Skeletal muscle satellite cell (primary cell): ENCODE data around the gene CAST.

Source experiments
- H3K27me3 ChIP-seq: 2 replicates; pipeline ENCODE4 v1.7.0; 2013; ENCODE audit warnings: low read length; ENCODE audit not compliant: control insufficient read depth, insufficient read depth
- H3K36me3 ChIP-seq: 2 replicates; pipeline ENCODE4 v1.7.0; 2013; ENCODE audit warnings: mild to moderate bottlenecking, control low read depth, low read length; ENCODE audit not compliant: insufficient read depth
- H3K4me1 ChIP-seq: 2 replicates; pipeline ENCODE4 v1.7.0; 2013; ENCODE audit warnings: low read length; ENCODE audit not compliant: control insufficient read depth, insufficient read depth
- H3K4me2 ChIP-seq: 2 replicates; pipeline ENCODE4 v1.7.0; 2013; ENCODE audit warnings: mild to moderate bottlenecking, low read length
- H3K4me3 ChIP-seq: 2 replicates; pipeline ENCODE4 v1.7.0; 2013; ENCODE audit warnings: low read length
- H3K9ac ChIP-seq: 2 replicates; pipeline ENCODE4 v1.7.0; 2013; ENCODE audit warnings: mild to moderate bottlenecking, low read depth, low read length, moderate library complexity
- H3K9me3 ChIP-seq: replicated peaks from 2 replicates; pipeline ENCODE4 v1.7.0; 2013; ENCODE audit warnings: mild to moderate bottlenecking, control low read depth, low read length

Gene CAST

DNA sequence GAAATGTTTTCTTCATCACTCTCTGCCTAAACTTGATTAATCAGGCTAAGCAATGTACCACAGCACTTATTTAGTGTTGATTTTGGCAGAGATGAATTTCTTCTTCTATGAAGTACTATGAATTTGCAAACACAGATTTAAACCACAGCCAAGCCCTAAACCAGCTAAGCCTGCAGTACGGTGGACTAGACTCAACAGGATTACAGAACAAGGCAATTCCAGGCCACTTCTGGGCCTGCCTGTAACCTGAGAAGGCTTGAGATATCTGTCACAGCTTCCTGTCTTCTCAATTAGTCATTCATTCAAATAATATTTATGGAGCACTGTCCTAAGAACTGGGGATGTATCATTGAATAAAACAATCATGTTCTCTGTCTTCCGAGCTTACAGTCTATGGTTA, 32.4 kb upstream of the CAST start:
- Histone ChIP-seq H3K4me1 (peaks cover 37% of the 10 kb centered on the region), H3K4me3 (no peak overlapping the region), H3K4me2 (peak overlapping the region; percentile 68), H3K9ac (peak overlapping the region; percentile 54), H3K9me3 (no peaks in the 10 kb centered on the region), H3K27me3 (no peaks in the 10 kb centered on the region), H3K36me3 (no peaks in the 10 kb centered on the region)

DNA sequence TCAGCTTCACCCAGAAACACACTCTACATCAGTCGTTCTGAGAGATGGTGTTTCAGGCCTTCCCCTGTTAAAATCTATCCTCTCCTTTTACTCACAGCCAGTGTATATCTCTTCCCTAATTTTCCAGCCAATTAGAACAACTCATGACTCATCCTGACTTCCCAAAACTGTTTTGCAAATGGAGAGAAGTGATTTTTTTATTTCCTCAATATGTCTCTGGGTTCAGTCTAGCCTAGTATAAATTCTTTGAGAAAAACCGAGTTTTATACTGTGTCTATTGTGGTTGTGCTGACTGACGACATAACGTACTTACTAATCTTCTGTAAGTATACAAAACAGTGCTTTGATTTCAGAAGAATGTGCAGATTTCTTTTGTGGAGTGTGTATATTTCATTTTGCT, 28.4 kb upstream of the CAST start:
- H3K36me3 ChIP-seq = no peaks in the 10 kb centered on the region
- no peak overlapping the region for H3K4me3 ChIP-seq
- H3K27me3 ChIP-seq = no peaks in the 10 kb centered on the region
- no peaks in the 10 kb centered on the region for H3K9me3 ChIP-seq
- peaks cover 15% of the 10 kb centered on the region for H3K4me1 ChIP-seq
- no peak overlapping the region for H3K4me2 ChIP-seq
- no peak overlapping the region for H3K9ac ChIP-seq

DNA sequence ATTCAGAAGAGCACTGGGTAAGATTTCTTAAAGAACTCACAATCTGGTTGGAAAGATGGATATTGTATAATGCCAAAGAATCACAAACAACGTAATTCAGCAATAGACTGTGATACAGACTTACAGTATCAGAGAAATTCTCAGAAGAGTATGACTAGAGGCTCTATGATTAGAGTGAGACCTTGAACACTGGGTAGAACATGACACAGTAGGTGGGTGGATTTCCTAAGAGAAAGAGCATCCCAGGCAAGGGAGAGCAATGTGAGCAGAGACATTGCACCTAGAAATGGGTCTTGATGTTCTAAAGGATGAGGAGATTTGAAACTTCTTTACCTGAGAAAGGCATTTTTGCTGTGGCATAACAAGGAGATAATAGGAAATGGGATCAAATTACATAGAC, 27.3 kb upstream of the CAST start:
- Histone ChIP-seq H3K9me3 (no peaks in the 10 kb centered on the region), H3K4me3 (no peak overlapping the region), H3K27me3 (no peaks in the 10 kb centered on the region), H3K9ac (no peak overlapping the region), H3K4me2 (no peak overlapping the region), H3K4me1 (peaks cover 6% of the 10 kb centered on the region), H3K36me3 (no peaks in the 10 kb centered on the region)

DNA sequence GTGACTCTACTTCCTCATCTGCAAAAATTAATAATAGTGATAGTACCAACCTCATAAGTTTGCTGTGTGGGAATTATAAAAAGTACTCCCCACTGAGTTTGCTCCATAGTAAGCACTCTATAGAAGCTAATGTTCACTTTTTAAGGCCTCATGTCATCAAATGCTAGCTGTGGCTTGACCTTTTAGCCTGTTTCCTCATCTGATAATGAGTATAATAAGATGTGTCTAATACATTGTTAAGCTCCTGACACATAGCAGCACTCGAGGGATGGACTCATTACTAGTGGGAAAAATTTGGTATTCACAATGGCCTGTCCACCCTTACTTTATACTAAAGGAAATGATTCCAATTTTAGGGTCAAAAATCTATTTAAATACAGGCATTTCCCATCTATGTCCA, 26.1 kb upstream of the CAST start:
- no peaks in the 10 kb centered on the region for H3K4me1 ChIP-seq
- no peak overlapping the region for H3K4me2 ChIP-seq
- H3K27me3 ChIP-seq = no peaks in the 10 kb centered on the region
- H3K9ac ChIP-seq = no peak overlapping the region
- no peak overlapping the region for H3K4me3 ChIP-seq
- no peaks in the 10 kb centered on the region for H3K9me3 ChIP-seq
- no peaks in the 10 kb centered on the region for H3K36me3 ChIP-seq

DNA sequence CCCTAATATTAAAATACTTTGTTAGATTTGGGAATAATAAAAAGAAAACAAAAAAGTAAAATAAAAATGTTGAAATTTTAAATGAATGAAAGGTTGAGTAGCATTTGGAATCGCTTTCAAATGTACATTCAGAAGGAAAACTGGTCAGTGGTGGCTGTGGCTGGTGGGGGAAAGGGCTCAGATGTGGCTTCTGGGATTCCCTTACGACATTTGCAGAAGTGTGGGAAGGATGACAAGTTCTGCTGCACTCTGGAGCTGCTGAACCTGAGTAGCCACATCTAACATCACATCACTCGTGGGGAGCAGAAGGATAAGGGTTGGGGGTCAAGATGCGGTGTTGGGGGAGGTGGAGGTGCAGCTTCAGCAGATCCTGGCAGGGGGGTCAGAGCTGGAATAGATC, 25.6 kb upstream of the CAST start:
- Histone ChIP-seq H3K9me3 (no peaks in the 10 kb centered on the region), H3K4me1 (no peaks in the 10 kb centered on the region), H3K4me3 (no peak overlapping the region), H3K36me3 (no peaks in the 10 kb centered on the region), H3K27me3 (no peaks in the 10 kb centered on the region), H3K9ac (no peak overlapping the region), H3K4me2 (no peak overlapping the region)

DNA sequence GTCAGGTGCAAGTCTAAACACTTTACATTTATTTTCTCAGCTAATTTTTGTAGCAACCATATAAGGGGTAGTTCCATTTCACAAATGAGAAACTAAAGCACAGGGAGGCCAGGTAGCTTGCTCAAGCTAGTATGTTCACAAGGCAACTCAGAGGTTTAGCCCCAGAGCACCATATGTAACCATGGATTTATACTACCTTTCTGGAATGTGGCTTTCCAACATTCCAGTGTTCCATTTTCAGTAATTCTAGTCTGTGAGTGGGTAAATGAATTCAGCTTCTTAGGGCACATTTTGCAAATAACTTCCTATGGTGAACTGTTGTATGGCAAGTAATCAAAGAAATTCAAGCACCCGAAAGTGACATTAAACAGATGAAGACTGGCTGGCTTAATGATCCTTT, 25.0 kb upstream of the CAST start:
- H3K4me2 ChIP-seq = no peak overlapping the region
- no peaks in the 10 kb centered on the region for H3K9me3 ChIP-seq
- H3K36me3 ChIP-seq = no peaks in the 10 kb centered on the region
- no peak overlapping the region for H3K9ac ChIP-seq
- no peaks in the 10 kb centered on the region for H3K4me1 ChIP-seq
- no peak overlapping the region for H3K4me3 ChIP-seq
- no peaks in the 10 kb centered on the region for H3K27me3 ChIP-seq

DNA sequence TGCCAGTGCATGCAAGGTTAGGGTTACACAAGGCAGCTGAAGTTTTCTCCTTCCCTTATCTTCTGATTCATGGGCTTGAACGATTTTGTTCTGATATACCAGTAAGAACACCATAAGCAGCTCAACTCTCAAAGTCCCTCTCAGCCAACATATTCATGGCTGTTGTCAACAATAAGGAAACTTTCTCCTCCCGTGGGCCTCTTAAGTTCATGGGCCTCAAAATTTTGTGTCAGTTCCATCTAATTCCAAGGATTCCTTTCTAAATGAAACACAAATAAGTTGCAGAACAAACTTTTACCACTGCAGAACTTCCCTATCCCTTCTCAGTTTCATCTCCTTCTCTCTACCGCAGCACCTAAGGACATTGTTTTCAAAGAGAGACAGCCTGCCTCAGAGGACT, 23.6 kb upstream of the CAST start:
- Histone ChIP-seq H3K36me3 (no peaks in the 10 kb centered on the region), H3K9ac (no peak overlapping the region), H3K4me1 (no peaks in the 10 kb centered on the region), H3K9me3 (no peaks in the 10 kb centered on the region), H3K27me3 (no peaks in the 10 kb centered on the region), H3K4me3 (no peak overlapping the region), H3K4me2 (no peak overlapping the region)

DNA sequence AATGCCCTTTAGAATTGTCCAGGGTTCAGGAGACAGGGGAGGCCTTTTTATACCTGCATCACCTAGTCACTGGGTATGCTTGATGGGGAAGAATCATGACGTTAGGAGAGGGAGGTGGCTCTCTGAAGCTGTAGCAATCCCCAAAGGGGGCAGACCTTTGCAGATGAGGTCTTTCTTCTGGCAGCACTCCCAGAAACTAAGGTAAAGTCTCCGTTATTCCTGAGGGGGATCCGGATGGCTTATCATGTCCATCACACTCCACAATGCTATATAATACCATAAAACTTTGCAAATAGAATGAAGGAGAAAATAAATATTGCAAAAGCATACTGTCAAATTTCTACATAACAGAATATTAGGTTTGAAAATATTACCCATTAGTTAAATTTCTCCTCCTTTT, 21.5 kb upstream of the CAST start:
- Histone ChIP-seq H3K36me3 (no peaks in the 10 kb centered on the region), H3K4me2 (no peak overlapping the region), H3K4me1 (no peaks in the 10 kb centered on the region), H3K9ac (no peak overlapping the region), H3K9me3 (no peaks in the 10 kb centered on the region), H3K27me3 (no peaks in the 10 kb centered on the region), H3K4me3 (no peak overlapping the region)

DNA sequence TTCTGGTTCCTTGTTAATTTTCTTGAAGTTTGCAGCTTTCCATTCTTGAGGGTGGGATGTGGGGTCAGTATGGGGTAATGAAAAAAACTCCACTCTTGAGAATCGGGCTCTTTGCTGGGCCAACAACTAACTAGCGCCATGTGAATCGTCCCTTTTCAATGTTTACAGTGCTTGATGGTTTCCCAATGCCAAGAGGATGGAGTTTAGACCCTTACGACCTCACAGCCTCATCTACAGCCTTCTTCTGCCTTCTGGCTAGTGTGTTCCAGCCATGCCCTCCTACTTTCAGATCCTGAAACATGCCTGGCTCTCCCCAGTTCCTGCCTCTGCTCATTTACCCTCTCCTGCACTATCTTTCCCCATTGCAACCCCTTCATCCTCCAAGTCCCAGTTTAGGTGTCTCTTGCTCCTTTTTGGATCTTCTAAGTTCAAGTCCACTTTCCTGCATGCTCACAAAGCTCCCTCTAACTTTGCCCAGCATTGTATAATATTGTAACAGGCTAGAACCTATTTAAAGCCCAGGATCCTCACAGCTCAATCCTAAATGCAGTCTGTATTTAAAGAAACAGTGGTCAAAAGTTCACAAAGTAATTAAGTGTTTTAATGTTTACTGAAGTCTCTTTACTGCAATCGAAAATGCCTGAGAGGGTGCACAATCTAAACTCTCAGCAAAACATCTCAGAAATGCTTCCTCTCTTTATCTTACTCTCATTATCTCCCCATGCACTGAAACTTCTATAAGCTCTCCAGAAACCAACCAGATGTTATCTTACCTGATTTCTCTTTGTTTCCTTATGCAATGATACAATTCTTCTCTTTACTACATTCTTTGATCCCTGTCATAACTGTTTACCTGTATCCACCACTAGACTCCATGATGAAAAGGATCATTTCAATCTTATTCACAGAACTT, 20.6 kb upstream of the CAST start:
- no peak overlapping the region for H3K9ac ChIP-seq
- no peaks in the 10 kb centered on the region for H3K9me3 ChIP-seq
- no peak overlapping the region for H3K4me3 ChIP-seq
- H3K4me1 ChIP-seq = no peaks in the 10 kb centered on the region
- no peak overlapping the region for H3K4me2 ChIP-seq
- no peaks in the 10 kb centered on the region for H3K27me3 ChIP-seq
- no peaks in the 10 kb centered on the region for H3K36me3 ChIP-seq

DNA sequence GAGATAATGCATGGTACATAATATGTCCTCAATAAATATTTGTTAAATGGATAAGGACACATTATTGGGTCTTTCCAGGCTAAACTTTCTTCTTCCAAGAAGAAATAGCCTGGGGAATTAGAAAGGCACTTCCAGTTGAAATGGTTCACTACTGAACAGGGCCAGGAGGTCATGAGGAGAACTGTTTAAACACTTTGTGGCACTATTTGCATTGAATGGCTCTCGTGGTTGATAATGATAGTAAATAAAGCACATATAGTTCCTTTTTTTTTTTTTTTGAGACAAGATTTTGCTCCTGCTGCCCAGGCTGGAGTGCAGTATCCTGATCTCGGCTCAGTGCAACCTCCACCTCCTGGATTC, 19.9 kb upstream of the CAST start:
- H3K9ac ChIP-seq = no peak overlapping the region
- no peaks in the 10 kb centered on the region for H3K9me3 ChIP-seq
- no peaks in the 10 kb centered on the region for H3K36me3 ChIP-seq
- H3K4me3 ChIP-seq = no peak overlapping the region
- no peaks in the 10 kb centered on the region for H3K27me3 ChIP-seq
- H3K4me1 ChIP-seq = no peaks in the 10 kb centered on the region
- no peak overlapping the region for H3K4me2 ChIP-seq

DNA sequence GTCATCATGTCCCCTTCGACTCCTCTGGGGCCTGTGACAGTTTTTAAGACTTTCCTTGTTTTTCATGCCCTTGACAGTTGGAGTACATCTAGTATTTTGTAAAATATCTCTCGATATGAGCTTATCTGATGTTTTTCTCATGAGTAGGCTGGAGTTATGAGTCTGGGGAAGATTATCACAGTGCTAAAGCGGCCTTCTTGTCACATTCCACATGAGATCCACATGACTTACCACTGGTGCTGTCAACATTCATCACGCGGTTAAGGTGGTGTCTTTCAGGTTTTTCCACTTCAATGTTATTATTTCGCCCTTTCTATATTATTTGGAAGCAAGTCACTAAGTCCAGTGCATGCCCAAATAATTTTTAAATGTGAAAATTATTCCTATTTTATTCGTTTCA, 17.1 kb upstream of the CAST start:
- H3K36me3 ChIP-seq = no peaks in the 10 kb centered on the region
- H3K27me3 ChIP-seq = no peaks in the 10 kb centered on the region
- no peak overlapping the region for H3K4me3 ChIP-seq
- no peaks in the 10 kb centered on the region for H3K4me1 ChIP-seq
- H3K9me3 ChIP-seq = no peaks in the 10 kb centered on the region
- no peak overlapping the region for H3K4me2 ChIP-seq
- no peak overlapping the region for H3K9ac ChIP-seq

DNA sequence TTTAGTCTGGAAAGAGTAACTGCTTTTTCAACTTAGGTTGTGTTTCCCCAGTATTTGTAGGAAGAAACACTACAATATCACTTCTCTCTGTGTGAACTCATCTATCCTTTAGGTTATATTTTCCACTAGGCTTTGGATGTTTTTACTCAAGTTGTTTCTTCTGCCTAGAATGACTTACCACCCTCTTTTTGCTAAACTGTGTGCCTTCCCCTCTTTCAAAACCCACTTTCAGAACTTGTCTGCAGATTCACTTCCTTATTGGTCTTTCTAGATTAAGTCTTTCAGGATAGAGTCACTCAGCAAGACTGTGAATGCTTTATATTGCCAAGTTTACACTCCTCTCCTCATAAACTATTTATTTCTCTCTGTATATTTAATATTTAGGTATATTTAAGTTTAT, 14.2 kb upstream of the CAST start:
- H3K36me3 ChIP-seq = no peaks in the 10 kb centered on the region
- peaks cover 7% of the 10 kb centered on the region for H3K27me3 ChIP-seq
- H3K4me2 ChIP-seq = no peak overlapping the region
- no peaks in the 10 kb centered on the region for H3K4me1 ChIP-seq
- H3K9me3 ChIP-seq = no peaks in the 10 kb centered on the region
- H3K9ac ChIP-seq = no peak overlapping the region
- H3K4me3 ChIP-seq = no peak overlapping the region
